Keratinocyte (primary cell): ENCODE measurements around the gene PEX5L. TPM values are rescaled to one million over a fixed set of nuclear protein-coding genes. Genes with fewer than 3 reads are reported as not detected.

Experiments used
- DNase-seq: peaks from one replicate; pipeline ENCODE4 v3.0.0-alpha.2; 2011; ENCODE audit warnings: low read depth, missing footprints, low spot score
- FAIRE-seq: peaks from 2 replicates; lab custom pipeline; 2011; peaks lifted over from hg19 to GRCh38; lab: Jason Lieb, UNC
- H2AFZ ChIP-seq: 2 replicates; pipeline ENCODE4 v1.6.0; 2012; ENCODE audit warnings: low read length, control low read depth, inconsistent platforms; ENCODE audit not compliant: control insufficient read depth
- H3K27ac ChIP-seq: 2 replicates; pipeline ENCODE4 v1.5.1; 2011; ENCODE audit warnings: low read length; ENCODE audit not compliant: control insufficient read depth, insufficient read depth
- H3K27me3 ChIP-seq: 3 replicates; pipeline ENCODE4 v1.6.0; 2011; ENCODE audit warnings: low read length; ENCODE audit not compliant: control insufficient read depth, insufficient read depth; ENCODE audit errors: extremely low read depth
- H3K36me3 ChIP-seq, 2 experiments: 2 replicates in 1 of 2; 3 replicates in 1 of 2; pipeline ENCODE4 v1.5.1; 2011; ENCODE audit warnings: low read length in 2 of 2, mild to moderate bottlenecking in 1 of 2; ENCODE audit not compliant: control insufficient read depth in 2 of 2, insufficient read depth in 2 of 2; ENCODE audit errors: extremely low read depth in 1 of 2
- H3K4me1 ChIP-seq: 3 replicates; pipeline ENCODE4 v1.5.1; 2011; ENCODE audit warnings: low read length; ENCODE audit not compliant: control insufficient read depth, insufficient read depth; ENCODE audit errors: extremely low read depth
- H3K4me2 ChIP-seq: 3 replicates; pipeline ENCODE4 v1.6.0; 2011; ENCODE audit warnings: low read depth, low read length; ENCODE audit not compliant: control insufficient read depth, insufficient read depth; ENCODE audit errors: extremely low read depth
- H3K4me3 ChIP-seq, 3 experiments: fragments of 200-600 bp in 1 of 3; sonication (generic) in 1 of 3; 2 replicates in 2 of 3; 3 replicates in 1 of 3; pipeline ENCODE4 v1.5.1; 2011 to 2016; ENCODE audit warnings: low read length in 3 of 3, mild to moderate bottlenecking in 3 of 3, control low read depth in 2 of 3, inconsistent platforms in 1 of 3, low read depth in 1 of 3, mixed read lengths in 1 of 3, mixed run types in 1 of 3, moderate library complexity in 1 of 3; ENCODE audit not compliant: control insufficient read depth in 2 of 3, insufficient read depth in 2 of 3; ENCODE audit errors: extremely low read depth in 1 of 3
- H3K79me2 ChIP-seq: 2 replicates; pipeline ENCODE4 v1.6.0; 2012; ENCODE audit warnings: low read length; ENCODE audit not compliant: control insufficient read depth, insufficient read depth
- H3K9ac ChIP-seq: 3 replicates; pipeline ENCODE4 v1.6.0; 2011; ENCODE audit warnings: low read length; ENCODE audit not compliant: control insufficient read depth, insufficient read depth; ENCODE audit errors: extremely low read depth
- H3K9me1 ChIP-seq: 3 replicates; pipeline ENCODE4 v1.6.0; 2011; ENCODE audit warnings: low read length; ENCODE audit not compliant: control insufficient read depth, insufficient read depth; ENCODE audit errors: extremely low read depth
- H3K9me3 ChIP-seq: 2 replicates; pipeline ENCODE4 v1.5.1; 2012; ENCODE audit warnings: low read depth, low read length; ENCODE audit not compliant: control insufficient read depth
- H4K20me1 ChIP-seq: 3 replicates; pipeline ENCODE4 v1.6.0; 2011; ENCODE audit warnings: low read length; ENCODE audit not compliant: control insufficient read depth, insufficient read depth; ENCODE audit errors: extremely low read depth
- EZH2 ChIP-seq: IDR thresholded peaks from one replicate; pipeline ENCODE4 v1.6.1; 2012; ENCODE audit warnings: inconsistent platforms, mild to moderate bottlenecking, low read length, moderate library complexity
- dilution Hi-C: fragments of 300-500 bp; cut with MboI; formaldehyde crosslinking; loops from one replicate; pipeline ENCODE4 v1.7.0; 2020; ENCODE audit warnings: low sequenced_read_pairs; ENCODE audit not compliant: extremely low pct_ligation_motif_present
- polyA plus RNA-seq, 5 experiments: library from polyadenylated mRNA; depleted of rRNA in 3 of 5; stranded (reverse) in 3 of 5; stranded (forward) in 1 of 5; unstranded in 1 of 5; fragments of >200 nt; gene quantifications; 1 replicate in 1 of 5; 2 replicates in 3 of 5; 3 replicates in 1 of 5; pipeline versions ENCODE4 v1.2.1 to v1.2.3, GENCODE V29; 2011 to 2012; ENCODE audit warnings: missing spikeins in 2 of 5, low read depth in 1 of 5, low replicate concordance in 1 of 5
- TF ChIP-seq, protein P1 (sequence below), 3 experiments: IDR thresholded peaks in 1 of 3; conservative IDR thresholded peaks in 1 of 3; optimal IDR thresholded peaks in 1 of 3; 2 replicates in 2 of 3; 3 replicates in 1 of 3; pipeline versions ENCODE3 to v1.5.1; 2011; ENCODE audit warnings: low read length in 3 of 3, mild to moderate bottlenecking in 3 of 3, moderate library complexity in 2 of 3, control low read depth in 1 of 3, inconsistent platforms in 1 of 3; ENCODE audit not compliant: insufficient read depth in 2 of 3; ENCODE audit errors: extremely low read depth in 1 of 3

PEX5L gene
- polyA plus RNA-seq, 1 donor (not counting 4 experiments of a cell fraction or from before 2014, with no cell fraction given): 0.92 TPM

DNA sequence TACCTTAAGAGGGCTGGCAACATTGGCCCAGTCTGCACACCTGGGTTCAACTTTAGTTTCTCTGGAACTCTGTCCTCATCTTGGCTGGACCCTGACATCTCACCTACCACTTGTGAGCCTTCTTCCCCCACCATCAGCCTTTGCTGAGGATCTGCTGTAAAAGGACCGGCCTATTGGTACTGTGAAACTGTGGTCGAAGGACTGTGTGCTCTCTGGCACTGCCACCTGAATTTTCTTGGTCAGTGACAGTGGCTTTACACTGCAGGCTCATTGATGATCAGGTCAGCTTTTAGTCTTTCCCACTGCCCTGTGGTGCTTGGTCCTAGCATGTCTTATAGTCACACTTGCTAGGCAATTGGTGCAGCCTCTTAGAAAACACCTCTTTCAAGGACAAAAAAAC, 86.9 kb downstream of the PEX5L start:
- Histone ChIP-seq H3K4me3 (no peak overlapping the region), H3K27me3 (no peaks in the 10 kb centered on the region), H2AFZ (no peak overlapping the region), H3K79me2 (no peaks in the 10 kb centered on the region), H3K9me1 (no peaks in the 10 kb centered on the region), H4K20me1 (no peaks in the 10 kb centered on the region), H3K9me3 (no peaks in the 10 kb centered on the region), H3K27ac (no peak overlapping the region), H3K4me2 (no peak overlapping the region), H3K36me3 (no peaks in the 10 kb centered on the region), H3K4me1 (no peaks in the 10 kb centered on the region), H3K9ac (no peak overlapping the region)
- dilution Hi-C loops: no loop called here
- FAIRE-seq: no peak
- no peak for DNase-seq
- TF ChIP-seq, protein P1, sequence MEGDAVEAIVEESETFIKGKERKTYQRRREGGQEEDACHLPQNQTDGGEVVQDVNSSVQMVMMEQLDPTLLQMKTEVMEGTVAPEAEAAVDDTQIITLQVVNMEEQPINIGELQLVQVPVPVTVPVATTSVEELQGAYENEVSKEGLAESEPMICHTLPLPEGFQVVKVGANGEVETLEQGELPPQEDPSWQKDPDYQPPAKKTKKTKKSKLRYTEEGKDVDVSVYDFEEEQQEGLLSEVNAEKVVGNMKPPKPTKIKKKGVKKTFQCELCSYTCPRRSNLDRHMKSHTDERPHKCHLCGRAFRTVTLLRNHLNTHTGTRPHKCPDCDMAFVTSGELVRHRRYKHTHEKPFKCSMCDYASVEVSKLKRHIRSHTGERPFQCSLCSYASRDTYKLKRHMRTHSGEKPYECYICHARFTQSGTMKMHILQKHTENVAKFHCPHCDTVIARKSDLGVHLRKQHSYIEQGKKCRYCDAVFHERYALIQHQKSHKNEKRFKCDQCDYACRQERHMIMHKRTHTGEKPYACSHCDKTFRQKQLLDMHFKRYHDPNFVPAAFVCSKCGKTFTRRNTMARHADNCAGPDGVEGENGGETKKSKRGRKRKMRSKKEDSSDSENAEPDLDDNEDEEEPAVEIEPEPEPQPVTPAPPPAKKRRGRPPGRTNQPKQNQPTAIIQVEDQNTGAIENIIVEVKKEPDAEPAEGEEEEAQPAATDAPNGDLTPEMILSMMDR (optimal IDR thresholded peaks at IDR 0.05 in 1 of 3, IDR thresholded peaks at IDR 0.05 in 1 of 3, conservative IDR thresholded peaks at IDR 0.05 in 1 of 3; ENCODE audit: extremely low read depth in 1 of 3, insufficient read depth in 2 of 3, low read length in 3 of 3): no peak
- no peak for TF ChIP-seq EZH2

DNA sequence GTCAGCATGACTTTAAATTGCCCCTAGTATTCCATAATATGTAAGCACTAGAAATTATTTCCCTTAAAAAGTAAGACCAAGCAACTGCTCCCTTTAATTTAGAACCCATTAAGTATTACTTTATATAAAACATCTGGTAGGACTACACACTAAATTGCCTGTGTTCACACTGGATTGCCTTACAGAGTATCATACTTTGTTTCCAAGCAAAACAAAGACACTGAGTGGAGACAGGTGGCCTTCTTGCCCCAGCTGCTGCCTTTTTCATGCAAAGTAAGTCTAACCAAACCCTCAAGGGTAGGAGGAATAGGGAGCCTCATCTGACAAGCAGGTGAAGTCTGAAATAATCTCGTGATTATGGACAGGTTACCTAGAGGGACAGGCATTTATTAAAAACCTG, 87.3 kb downstream of the PEX5L start:
- Histone ChIP-seq H3K9me1 (no peaks in the 10 kb centered on the region), H3K4me2 (no peak overlapping the region)
- no peak for FAIRE-seq

More for the DNA sequence above, 87.3 kb downstream of the PEX5L start:
- dilution Hi-C loops: no loop called here
- H3K9ac ChIP-seq: no peak overlapping the region
- H3K27ac ChIP-seq: no peak overlapping the region
- H3K27me3 ChIP-seq: no peaks in the 10 kb centered on the region
- H2AFZ ChIP-seq: no peak overlapping the region
- DNase-seq: no peak
- no peaks in the 10 kb centered on the region for H3K4me1 ChIP-seq
- no peak overlapping the region for H3K4me3 ChIP-seq
- H3K79me2 ChIP-seq: no peaks in the 10 kb centered on the region
- TF ChIP-seq, protein P1 (optimal IDR thresholded peaks at IDR 0.05 in 1 of 3, IDR thresholded peaks at IDR 0.05 in 1 of 3, conservative IDR thresholded peaks at IDR 0.05 in 1 of 3; ENCODE audit: extremely low read depth in 1 of 3, insufficient read depth in 2 of 3, low read length in 3 of 3): no peak
- no peak for TF ChIP-seq EZH2
- H4K20me1 ChIP-seq: no peaks in the 10 kb centered on the region
- H3K9me3 ChIP-seq: no peaks in the 10 kb centered on the region
- no peaks in the 10 kb centered on the region for H3K36me3 ChIP-seq
